PFSK-1 (cell line): ENCODE data around the gene RGL1.

Experiments used
- FOXP2 ChIP-seq: optimal IDR thresholded peaks from 2 replicates; pipeline ENCODE3; 2011; ENCODE audit warnings: borderline replicate concordance, control low read depth, inconsistent platforms; ENCODE audit not compliant: insufficient read depth; ENCODE audit errors: extremely low read length, extremely low read depth
- POLR2AphosphoS5 ChIP-seq: IDR thresholded peaks from 2 replicates; pipeline ENCODE4 v1.6.1; 2012; ENCODE audit warnings: low read depth, mild to moderate bottlenecking, control low read depth, low read length, moderate library complexity
- SIN3A ChIP-seq: IDR thresholded peaks from 2 replicates; pipeline ENCODE4 v1.6.1; 2012; ENCODE audit warnings: mild to moderate bottlenecking, low read length, moderate library complexity, borderline replicate concordance; ENCODE audit not compliant: insufficient read depth
- TAF1 ChIP-seq: IDR thresholded peaks from 2 replicates; pipeline ENCODE4 v1.6.1; 2012; ENCODE audit warnings: low read length, control low read depth, borderline replicate concordance; ENCODE audit not compliant: insufficient read depth
- TF ChIP-seq, protein P1 (sequence below), 2 experiments: IDR thresholded peaks; 2 replicates each; pipeline versions ENCODE4 v1.6.1 to v1.8.0; 2011 to 2012; ENCODE audit warnings: low read depth in 2 of 2, low read length in 2 of 2, control low read depth in 1 of 2, inconsistent platforms in 1 of 2, mild to moderate bottlenecking in 1 of 2, moderate library complexity in 1 of 2; ENCODE audit not compliant: insufficient read depth in 1 of 2

Gene RGL1

DNA sequence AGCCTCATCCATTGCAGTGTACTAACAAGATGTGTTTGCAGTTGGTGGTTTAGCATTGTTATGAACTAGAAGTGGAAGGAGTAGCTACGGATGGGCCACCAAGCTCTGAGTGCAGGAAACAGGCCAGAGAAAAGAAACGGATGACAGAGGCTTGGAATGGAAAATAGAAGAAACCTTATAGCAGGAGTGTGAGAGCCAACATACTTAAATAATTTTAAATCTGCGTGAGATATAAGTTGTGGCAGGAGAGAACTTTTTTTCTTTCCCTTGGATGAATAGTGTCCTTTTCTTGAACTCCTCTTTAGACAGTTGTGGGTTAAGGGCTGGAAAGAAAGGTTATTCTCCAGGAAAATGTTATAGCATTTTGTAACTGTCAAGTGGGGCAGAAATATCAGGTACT is 54.2 kb downstream of the RGL1 start:
- TF ChIP-seq, protein P1, sequence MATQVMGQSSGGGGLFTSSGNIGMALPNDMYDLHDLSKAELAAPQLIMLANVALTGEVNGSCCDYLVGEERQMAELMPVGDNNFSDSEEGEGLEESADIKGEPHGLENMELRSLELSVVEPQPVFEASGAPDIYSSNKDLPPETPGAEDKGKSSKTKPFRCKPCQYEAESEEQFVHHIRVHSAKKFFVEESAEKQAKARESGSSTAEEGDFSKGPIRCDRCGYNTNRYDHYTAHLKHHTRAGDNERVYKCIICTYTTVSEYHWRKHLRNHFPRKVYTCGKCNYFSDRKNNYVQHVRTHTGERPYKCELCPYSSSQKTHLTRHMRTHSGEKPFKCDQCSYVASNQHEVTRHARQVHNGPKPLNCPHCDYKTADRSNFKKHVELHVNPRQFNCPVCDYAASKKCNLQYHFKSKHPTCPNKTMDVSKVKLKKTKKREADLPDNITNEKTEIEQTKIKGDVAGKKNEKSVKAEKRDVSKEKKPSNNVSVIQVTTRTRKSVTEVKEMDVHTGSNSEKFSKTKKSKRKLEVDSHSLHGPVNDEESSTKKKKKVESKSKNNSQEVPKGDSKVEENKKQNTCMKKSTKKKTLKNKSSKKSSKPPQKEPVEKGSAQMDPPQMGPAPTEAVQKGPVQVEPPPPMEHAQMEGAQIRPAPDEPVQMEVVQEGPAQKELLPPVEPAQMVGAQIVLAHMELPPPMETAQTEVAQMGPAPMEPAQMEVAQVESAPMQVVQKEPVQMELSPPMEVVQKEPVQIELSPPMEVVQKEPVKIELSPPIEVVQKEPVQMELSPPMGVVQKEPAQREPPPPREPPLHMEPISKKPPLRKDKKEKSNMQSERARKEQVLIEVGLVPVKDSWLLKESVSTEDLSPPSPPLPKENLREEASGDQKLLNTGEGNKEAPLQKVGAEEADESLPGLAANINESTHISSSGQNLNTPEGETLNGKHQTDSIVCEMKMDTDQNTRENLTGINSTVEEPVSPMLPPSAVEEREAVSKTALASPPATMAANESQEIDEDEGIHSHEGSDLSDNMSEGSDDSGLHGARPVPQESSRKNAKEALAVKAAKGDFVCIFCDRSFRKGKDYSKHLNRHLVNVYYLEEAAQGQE (IDR thresholded peaks at IDR 0.05; ENCODE audit: insufficient read depth in 1 of 2, low read depth in 2 of 2, low read length in 2 of 2) = no peak
- TF ChIP-seq POLR2AphosphoS5 (no peak), FOXP2 (no peak), SIN3A (no peak), TAF1 (no peak)

DNA sequence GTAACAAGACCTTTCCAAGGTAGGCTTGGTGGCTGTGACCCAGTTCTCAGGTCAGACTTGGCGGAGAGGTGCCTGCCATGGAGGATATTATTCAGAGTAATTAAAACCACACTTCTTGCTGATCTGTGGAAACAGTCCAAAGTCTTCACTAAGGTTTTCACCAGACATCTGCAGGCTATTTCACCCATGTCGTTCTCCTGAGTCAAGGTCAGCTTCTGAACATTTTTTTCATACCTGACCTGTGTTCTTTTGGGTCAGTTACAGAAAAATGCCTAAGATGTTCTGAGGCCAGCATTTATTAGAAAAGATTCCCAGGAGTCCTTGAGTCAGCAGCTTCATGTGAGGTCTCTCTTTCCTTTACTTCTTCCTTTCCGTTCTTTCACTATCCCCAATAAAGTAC is 54.9 kb downstream of the RGL1 start:
- TF ChIP-seq FOXP2 (no peak), TAF1 (no peak), SIN3A (no peak), POLR2AphosphoS5 (no peak)
- TF ChIP-seq, protein P1 (IDR thresholded peaks at IDR 0.05; ENCODE audit: insufficient read depth in 1 of 2, low read depth in 2 of 2, low read length in 2 of 2) = no peak

DNA sequence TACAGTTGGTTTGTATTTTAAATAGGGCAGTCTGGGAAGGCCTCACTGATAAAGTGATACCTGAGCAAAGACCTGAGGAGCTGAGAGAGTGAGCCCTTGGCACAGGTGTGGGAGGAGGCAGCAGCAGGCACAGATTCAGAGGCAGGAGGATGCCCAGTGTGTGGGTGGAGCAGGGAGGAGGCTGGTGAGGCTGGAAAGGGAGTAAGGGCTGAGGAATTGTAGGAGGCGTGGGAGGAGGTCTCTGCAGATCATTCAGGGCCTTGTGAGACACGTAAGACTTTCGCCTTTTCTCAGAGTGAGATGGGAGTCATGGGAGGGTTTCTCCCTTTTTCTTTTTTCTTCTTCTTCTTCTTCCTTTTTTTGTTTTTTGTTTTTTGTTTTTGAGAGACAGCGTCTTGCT is 58.0 kb downstream of the RGL1 start:
- TF ChIP-seq FOXP2 (no peak), POLR2AphosphoS5 (no peak), SIN3A (no peak), TAF1 (no peak)
- TF ChIP-seq, protein P1 (IDR thresholded peaks at IDR 0.05; ENCODE audit: insufficient read depth in 1 of 2, low read depth in 2 of 2, low read length in 2 of 2) = no peak

DNA sequence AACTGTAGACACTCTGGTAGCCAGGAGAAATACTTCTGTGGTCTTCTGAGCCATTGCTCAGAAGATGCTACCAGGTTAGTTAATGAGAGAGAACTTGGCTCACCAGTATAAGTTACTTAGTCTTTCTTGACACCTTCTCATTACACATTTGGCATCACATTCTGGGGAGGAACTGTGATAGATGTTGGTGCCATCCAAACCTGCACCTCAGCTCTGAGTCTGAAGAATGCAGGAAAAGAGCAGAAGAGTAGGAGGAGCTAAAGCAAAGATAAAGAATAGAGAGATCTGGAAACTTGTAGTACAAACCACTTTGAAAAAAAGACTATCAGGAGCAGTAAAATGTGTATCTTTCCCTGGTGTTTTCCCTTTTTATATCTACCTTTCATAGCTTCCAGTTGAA is 58.9 kb downstream of the RGL1 start:
- TF ChIP-seq TAF1 (no peak), FOXP2 (no peak), SIN3A (no peak), POLR2AphosphoS5 (no peak)
- TF ChIP-seq, protein P1 (IDR thresholded peaks at IDR 0.05; ENCODE audit: insufficient read depth in 1 of 2, low read depth in 2 of 2, low read length in 2 of 2) = no peak

DNA sequence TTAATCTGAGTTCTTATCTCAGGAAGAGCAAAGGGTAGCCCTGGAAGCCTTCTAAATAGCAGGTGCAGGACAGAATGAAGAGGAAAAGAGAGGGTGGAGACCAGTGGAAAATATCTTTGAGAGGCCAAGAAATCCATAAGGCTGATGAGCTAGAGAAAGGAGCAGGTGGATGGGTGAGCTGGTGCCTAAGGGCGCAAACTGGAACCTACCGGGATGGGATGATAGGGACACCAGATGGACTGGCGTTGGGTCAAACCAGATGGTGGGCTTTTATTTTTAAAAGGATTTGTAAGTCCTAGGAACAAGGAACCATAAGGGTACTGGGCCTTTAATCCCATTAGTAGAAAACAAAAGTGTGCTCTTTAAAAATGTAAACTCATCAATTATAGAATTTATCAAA is 59.7 kb downstream of the RGL1 start:
- TF ChIP-seq FOXP2 (no peak), POLR2AphosphoS5 (no peak), SIN3A (no peak), TAF1 (no peak)
- TF ChIP-seq, protein P1 (IDR thresholded peaks at IDR 0.05; ENCODE audit: insufficient read depth in 1 of 2, low read depth in 2 of 2, low read length in 2 of 2) = no peak
